Measurements from ENCODE around the gene TOE1.
"Not testable (repeated sequence)": the region's sequence is repeated elsewhere in the genome, so short reads cannot be mapped to it uniquely, and the experiment has no call there.

The TOE1 gene
- long read RNA-seq, transcript TOE1-201 (8 exons, 2,389 nt) = major isoform, 22 of 98 reads
- long read RNA-seq, transcript TOE1-205 (8 exons, 2,173 nt) = minor isoform, 8 of 98 reads
- long read RNA-seq, partial matches to known transcripts = 8 of 98 reads
- long read RNA-seq, other reads (novel, unspliced or antisense) = 60 of 98 reads

GRCh38 chr1:45339789-45340558, at the start of gene TOE1, which contains the start of gene MUTYH:
Gene TOE1 (plus strand): TSS chr1:45340170. CDS start chr1:45340253, 83 bp downstream.
Gene MUTYH (minus strand): TSS chr1:45340440. CDS start chr1:45334505, 5,935 bp downstream.
- peak within 1 kb of the TSS; percentile 93 for H3K27ac ChIP-seq (replicated peaks)
- peak within 1 kb of the TSS; percentile 65 for H3K4me3 ChIP-seq (replicated peaks; ENCODE audit: insufficient read depth, low read length)
- no peaks in the 10 kb centered on the region for H3K27me3 ChIP-seq (ENCODE audit: insufficient read depth, poor library complexity, severe bottlenecking)
- peak; percentile 95 to 98 for DNase-seq (ENCODE audit: low read depth in 1 of 2, low spot score in 1 of 2)
- TF ChIP-seq GABPA (IDR thresholded peaks at IDR 0.05; ENCODE audit: low read depth) = peak; percentile 68
- peak; percentile 2; the same call in 1 of the 2 replicates for TF ChIP-seq SPI1 (IDR thresholded peaks at IDR 0.05; ENCODE audit: borderline replicate concordance, low read depth)
- TF ChIP-seq CTCF (IDR thresholded peaks at IDR 0.05; ENCODE audit: insufficient read depth, low read length) = no peak
- TF ChIP-seq REST (IDR thresholded peaks at IDR 0.05; ENCODE audit: insufficient replicate concordance, low read depth) = peak; percentile 76
- TF ChIP-seq POLR2AphosphoS5 (IDR thresholded peaks at IDR 0.05; ENCODE audit: low read depth) = peak; percentile 96

GRCh38 chr1:45291002-45291401, 49.0 kb upstream of the TOE1 start:
- not testable (repeated sequence) for H3K27ac ChIP-seq (replicated peaks); DNase-seq (ENCODE audit: low read depth in 1 of 2, low spot score in 1 of 2)

GRCh38 chr1:45291716-45292115, 48.3 kb upstream of the TOE1 start:
- TF ChIP-seq CTCF (IDR thresholded peaks at IDR 0.05; ENCODE audit: insufficient read depth, low read length) (no peak), SPI1 (IDR thresholded peaks at IDR 0.05; ENCODE audit: borderline replicate concordance, low read depth) (no peak), POLR2AphosphoS5 (IDR thresholded peaks at IDR 0.05; ENCODE audit: low read depth) (no peak), GABPA (IDR thresholded peaks at IDR 0.05; ENCODE audit: low read depth) (no peak), REST (IDR thresholded peaks at IDR 0.05; ENCODE audit: insufficient replicate concordance, low read depth) (no peak)
- Histone ChIP-seq H3K27ac (replicated peaks) (no peak overlapping the region), H3K27me3 (ENCODE audit: insufficient read depth, poor library complexity, severe bottlenecking) (no peaks in the 10 kb centered on the region), H3K4me3 (replicated peaks; ENCODE audit: insufficient read depth, low read length) (no peak overlapping the region)
- DNase-seq (ENCODE audit: low read depth in 1 of 2, low spot score in 1 of 2) = no peak

More at GRCh38 chr1:45291002-45291401, 49.0 kb upstream of the TOE1 start:
- H3K27me3 ChIP-seq (ENCODE audit: insufficient read depth, poor library complexity, severe bottlenecking); H3K4me3 ChIP-seq (replicated peaks; ENCODE audit: insufficient read depth, low read length): not testable (repeated sequence)

- DNase-seq (ENCODE audit: low read depth in 1 of 2, low spot score in 1 of 2) = no peak
- Histone ChIP-seq H3K27ac (replicated peaks) (no peak overlapping the region), H3K27me3 (ENCODE audit: insufficient read depth, poor library complexity, severe bottlenecking) (no peaks in the 10 kb centered on the region), H3K4me3 (replicated peaks; ENCODE audit: insufficient read depth, low read length) (no peak overlapping the region)
- TF ChIP-seq REST (IDR thresholded peaks at IDR 0.05; ENCODE audit: insufficient replicate concordance, low read depth) (no peak), GABPA (IDR thresholded peaks at IDR 0.05; ENCODE audit: low read depth) (no peak)
Observed at GRCh38 chr1:45297666-45298356, 42.2 kb upstream of the TOE1 start.
